K562 (cell line): Measurements from ENCODE around the gene AGRN. TPM values are rescaled to one million over a fixed set of nuclear protein-coding genes. Genes with fewer than 3 reads are reported as not detected.
A peak's percentile ranks its signal among the peaks of the same experiment; 100 is the strongest.

Experiments used
- CREM ChIP-seq: IDR thresholded peaks from 2 replicates; pipeline ENCODE4 v1.6.1; 2014; ENCODE audit warnings: antibody characterized with exemption, low read depth
- EGR1 ChIP-seq: fragments of 450-650 bp; conservative IDR thresholded peaks from 2 replicates; pipeline ENCODE4 v1.6.1; 2017; ENCODE audit warnings: mild to moderate bottlenecking
- FOS ChIP-seq: IDR thresholded peaks from 3 replicates; pipeline ENCODE4 v1.6.1; 2011; ENCODE audit not compliant: insufficient read length; ENCODE audit errors: extremely low read depth
- MYC ChIP-seq, 2 experiments: fragments of 250-450 bp in 1 of 2; sonication (Bioruptor Pico) in 1 of 2; IDR thresholded peaks; 2 replicates each; pipeline versions ENCODE4 v1.5.1 to v1.6.1; 2012 to 2021; ENCODE audit warnings: low read depth in 2 of 2, borderline replicate concordance in 1 of 2, improper control_type of control experiment in 1 of 2, low read length in 1 of 2, mild to moderate bottlenecking in 1 of 2, moderate library complexity in 1 of 2
- PTTG1 ChIP-seq: fragments of 450-650 bp; IDR thresholded peaks from 2 replicates; pipeline ENCODE4 v1.6.1; 2016; ENCODE audit warnings: low read depth, mild to moderate bottlenecking, missing genetic modification characterization, missing compliant biosample characterization
- RBFOX2 ChIP-seq: fragments of 200-400 bp; formaldehyde crosslinking; IDR thresholded peaks from 2 replicates; pipeline ENCODE4 v1.6.1; 2017; ENCODE audit warnings: low read depth, mild to moderate bottlenecking, low read length, moderate library complexity
- TCF3 ChIP-seq: sonication (generic); formaldehyde crosslinking; IDR thresholded peaks from 2 replicates; pipeline ENCODE4 v1.4.0; 2020; ENCODE audit warnings: mild to moderate bottlenecking, missing genetic modification reagents
- polyA plus RNA-seq, 8 experiments: library from polyadenylated mRNA; depleted of rRNA in 4 of 8; stranded (reverse) in 5 of 8; unstranded in 3 of 8; fragments of >200 nt; fragmentation: Nextera tagmentation in 2 of 8; fragmentation: Illumina TruSeq in 1 of 8; extraction: Ambion mirVana in 2 of 8; extraction: Trizol in 1 of 8; gene quantifications; 2 replicates each; pipeline versions ENCODE4 v1.2.1 to v1.2.3, GENCODE V29; 2011 to 2014; ENCODE audit warnings: inconsistent platforms in 1 of 8, missing spikeins in 1 of 8
- total RNA-seq, 7 experiments: library from RNA; depleted of rRNA in 6 of 7; stranded (reverse); fragments of >200 nt in 6 of 7; fragmentation: Illumina TruSeq in 2 of 7; extraction: Trizol in 2 of 7; gene quantifications; 2 replicates each; pipeline versions ENCODE4 v1.2.1 to v1.2.3, GENCODE V29; 2011 to 2021; ENCODE audit warnings: low replicate concordance in 1 of 7
- TF ChIP-seq, protein P1 (sequence below): sonication (generic); formaldehyde crosslinking; IDR thresholded peaks from 2 replicates; pipeline ENCODE4 v1.8.1; 2022; ENCODE audit warnings: missing genetic modification reagents
- TF ChIP-seq, protein P2 (sequence below): fragments of 450-650 bp; IDR thresholded peaks from 2 replicates; pipeline ENCODE4 v1.6.1; 2016; ENCODE audit warnings: borderline replicate concordance
- TF ChIP-seq, protein P3 (sequence below): sonication (generic); formaldehyde crosslinking; IDR thresholded peaks from 2 replicates; pipeline ENCODE4 v1.5.0; 2020; ENCODE audit warnings: missing genetic modification reagents

The AGRN gene
- total and polyA plus RNA-seq, 9 of the 15 experiments (the other 6 are each of a cell fraction or from before 2014, with no cell fraction given), result 0.04 to 111 (median 18.1) TPM

DNA sequence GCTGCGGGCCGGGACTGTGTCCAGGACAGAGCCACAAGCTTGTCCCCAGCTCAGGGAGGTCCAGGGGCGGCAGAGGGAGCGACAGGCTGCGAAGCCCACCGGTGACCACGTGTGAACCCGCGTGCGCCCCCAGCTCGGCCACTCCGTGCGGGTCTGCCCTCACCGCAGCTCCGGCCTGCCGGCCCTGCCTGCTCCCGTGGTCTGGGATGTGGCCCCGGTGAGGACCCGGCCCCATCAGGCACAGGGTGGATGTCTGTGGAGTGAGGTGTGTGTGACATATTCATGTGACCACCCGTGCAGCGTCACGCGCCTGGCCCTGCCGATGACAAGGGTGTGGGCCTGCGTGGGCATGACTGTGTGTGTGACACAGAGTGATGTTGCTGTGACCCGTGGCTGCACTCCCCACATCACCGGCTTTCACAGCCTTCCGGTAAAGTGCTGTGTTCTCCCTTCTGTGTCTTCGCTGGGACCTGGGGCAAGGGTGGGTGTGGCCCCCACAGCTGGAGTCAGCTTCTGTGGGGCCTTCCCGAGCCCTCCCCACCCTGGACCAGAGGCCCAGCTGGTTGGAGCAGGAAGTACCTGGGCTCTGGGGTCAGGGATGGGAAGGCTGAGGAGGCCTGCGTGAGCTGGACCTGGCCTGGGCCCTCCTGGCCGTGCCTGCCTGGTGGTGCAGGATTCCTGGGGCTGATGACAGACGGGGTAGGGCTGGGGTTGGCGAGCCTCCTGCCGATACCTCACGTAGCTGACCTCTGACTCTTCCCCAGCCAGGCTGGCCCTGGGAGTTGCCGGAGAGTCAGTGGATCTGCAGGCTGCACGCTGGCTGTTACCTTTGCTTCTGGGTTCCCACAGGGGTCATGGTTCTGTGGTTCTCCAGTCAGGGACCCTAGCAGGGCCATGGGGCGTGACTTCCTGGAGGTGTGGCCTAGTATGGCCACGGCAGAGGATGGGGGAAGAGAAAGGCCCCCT, 50.1 kb downstream of the AGRN start (continued):
- no peak for TF ChIP-seq MYC (IDR thresholded peaks at IDR 0.05; ENCODE audit: low read depth, low read length)
- peak; percentile 42; the same call in 1 of the 2 replicates for TF ChIP-seq MYC (CRISPR knock-in tag; IDR thresholded peaks at IDR 0.05; ENCODE audit: borderline replicate concordance, low read depth)
- no peak for TF ChIP-seq PTTG1 (tag)
- TF ChIP-seq EGR1, result 0 out of 2 replicates have a peak, but pooled peaks have one; percentile 31
- no peak for TF ChIP-seq RBFOX2
- no peak for TF ChIP-seq CREM
- TF ChIP-seq, protein P1, sequence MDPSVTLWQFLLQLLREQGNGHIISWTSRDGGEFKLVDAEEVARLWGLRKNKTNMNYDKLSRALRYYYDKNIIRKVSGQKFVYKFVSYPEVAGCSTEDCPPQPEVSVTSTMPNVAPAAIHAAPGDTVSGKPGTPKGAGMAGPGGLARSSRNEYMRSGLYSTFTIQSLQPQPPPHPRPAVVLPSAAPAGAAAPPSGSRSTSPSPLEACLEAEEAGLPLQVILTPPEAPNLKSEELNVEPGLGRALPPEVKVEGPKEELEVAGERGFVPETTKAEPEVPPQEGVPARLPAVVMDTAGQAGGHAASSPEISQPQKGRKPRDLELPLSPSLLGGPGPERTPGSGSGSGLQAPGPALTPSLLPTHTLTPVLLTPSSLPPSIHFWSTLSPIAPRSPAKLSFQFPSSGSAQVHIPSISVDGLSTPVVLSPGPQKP (CRISPR knock-in tag), result 0 out of 2 replicates have a peak, but pooled peaks have one; percentile 26
- no peak; the same call in 1 of the 2 replicates for TF ChIP-seq TCF3 (CRISPR knock-in tag)
- TF ChIP-seq, protein P2, sequence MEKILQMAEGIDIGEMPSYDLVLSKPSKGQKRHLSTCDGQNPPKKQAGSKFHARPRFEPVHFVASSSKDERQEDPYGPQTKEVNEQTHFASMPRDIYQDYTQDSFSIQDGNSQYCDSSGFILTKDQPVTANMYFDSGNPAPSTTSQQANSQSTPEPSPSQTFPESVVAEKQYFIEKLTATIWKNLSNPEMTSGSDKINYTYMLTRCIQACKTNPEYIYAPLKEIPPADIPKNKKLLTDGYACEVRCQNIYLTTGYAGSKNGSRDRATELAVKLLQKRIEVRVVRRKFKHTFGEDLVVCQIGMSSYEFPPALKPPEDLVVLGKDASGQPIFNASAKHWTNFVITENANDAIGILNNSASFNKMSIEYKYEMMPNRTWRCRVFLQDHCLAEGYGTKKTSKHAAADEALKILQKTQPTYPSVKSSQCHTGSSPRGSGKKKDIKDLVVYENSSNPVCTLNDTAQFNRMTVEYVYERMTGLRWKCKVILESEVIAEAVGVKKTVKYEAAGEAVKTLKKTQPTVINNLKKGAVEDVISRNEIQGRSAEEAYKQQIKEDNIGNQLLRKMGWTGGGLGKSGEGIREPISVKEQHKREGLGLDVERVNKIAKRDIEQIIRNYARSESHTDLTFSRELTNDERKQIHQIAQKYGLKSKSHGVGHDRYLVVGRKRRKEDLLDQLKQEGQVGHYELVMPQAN, result 0 out of 2 replicates have a peak, but pooled peaks have one; percentile 8
- TF ChIP-seq, protein P3, sequence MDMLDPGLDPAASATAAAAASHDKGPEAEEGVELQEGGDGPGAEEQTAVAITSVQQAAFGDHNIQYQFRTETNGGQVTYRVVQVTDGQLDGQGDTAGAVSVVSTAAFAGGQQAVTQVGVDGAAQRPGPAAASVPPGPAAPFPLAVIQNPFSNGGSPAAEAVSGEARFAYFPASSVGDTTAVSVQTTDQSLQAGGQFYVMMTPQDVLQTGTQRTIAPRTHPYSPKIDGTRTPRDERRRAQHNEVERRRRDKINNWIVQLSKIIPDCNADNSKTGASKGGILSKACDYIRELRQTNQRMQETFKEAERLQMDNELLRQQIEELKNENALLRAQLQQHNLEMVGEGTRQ, result 0 out of 2 replicates have a peak, but pooled peaks have one; percentile 21
- no peak for TF ChIP-seq FOS
